WTC11 (cell line): ENCODE results near the gene CAPSL.

ENCODE experiments used
- ELF4 ChIP-seq: sonication (generic); formaldehyde crosslinking; IDR thresholded peaks from 2 replicates; pipeline ENCODE4 v1.8.1; 2022; ENCODE audit warnings: low read depth, mild to moderate bottlenecking, moderate library complexity, missing genetic modification reagents
- ESRRA ChIP-seq: sonication (generic); formaldehyde crosslinking; IDR thresholded peaks from 2 replicates; pipeline ENCODE4 v1.8.1; 2022; ENCODE audit warnings: mild to moderate bottlenecking, missing genetic modification reagents, borderline replicate concordance
- FOXJ3 ChIP-seq: sonication (generic); formaldehyde crosslinking; IDR thresholded peaks from 2 replicates; pipeline ENCODE4 v1.9.0; 2021; ENCODE audit warnings: missing genetic modification reagents, mild to moderate bottlenecking, borderline replicate concordance
- GABPB1 ChIP-seq: sonication (generic); formaldehyde crosslinking; IDR thresholded peaks from 2 replicates; pipeline ENCODE4 v1.8.1; 2023; ENCODE audit warnings: mild to moderate bottlenecking, missing genetic modification reagents
- JUN ChIP-seq: sonication (generic); formaldehyde crosslinking; IDR thresholded peaks from 2 replicates; pipeline ENCODE4 v1.8.0; 2023; ENCODE audit warnings: mild to moderate bottlenecking, missing genetic modification reagents
- NFYB ChIP-seq: sonication (generic); formaldehyde crosslinking; conservative IDR thresholded peaks from 2 replicates; pipeline ENCODE4 v1.8.0; 2022; ENCODE audit warnings: low read depth, missing genetic modification reagents
- RELA ChIP-seq: sonication (generic); formaldehyde crosslinking; IDR thresholded peaks from 2 replicates; pipeline ENCODE4 v1.8.1; 2022; ENCODE audit warnings: missing genetic modification reagents, mild to moderate bottlenecking, borderline replicate concordance
- SP1 ChIP-seq: sonication (generic); formaldehyde crosslinking; conservative IDR thresholded peaks from 2 replicates; pipeline ENCODE4 v1.8.1; 2022; ENCODE audit warnings: missing genetic modification reagents
- TEAD4 ChIP-seq: sonication (generic); formaldehyde crosslinking; IDR thresholded peaks from 2 replicates; pipeline ENCODE4 v1.8.0; 2022; ENCODE audit warnings: mild to moderate bottlenecking, missing genetic modification reagents
- TF ChIP-seq, protein P1 (sequence below): sonication (generic); formaldehyde crosslinking; IDR thresholded peaks from 2 replicates; pipeline ENCODE4 v1.8.0; 2022; ENCODE audit warnings: mild to moderate bottlenecking, missing genetic modification reagents
- TF ChIP-seq, protein P2 (sequence below): fragments of 200-600 bp; IDR thresholded peaks from 2 replicates; pipeline ENCODE4 v1.8.0; 2022; ENCODE audit warnings: antibody characterized with exemption
- TF ChIP-seq, protein P3 (sequence below): sonication (generic); formaldehyde crosslinking; conservative IDR thresholded peaks from 2 replicates; pipeline ENCODE4 v1.8.1; 2023; ENCODE audit warnings: mild to moderate bottlenecking, low read depth, missing genetic modification reagents, moderate library complexity
- TF ChIP-seq, protein P4 (sequence below): fragments of 250-450 bp; sonication (Bioruptor Pico); IDR thresholded peaks from 2 replicates; pipeline ENCODE4 v1.9.0; 2021; ENCODE audit warnings: moderate library complexity, mild to moderate bottlenecking, inconsistent platforms, borderline replicate concordance
- TF ChIP-seq, protein P5 (sequence below): sonication (generic); formaldehyde crosslinking; IDR thresholded peaks from 2 replicates; pipeline ENCODE4 v1.8.1; 2023; ENCODE audit warnings: mild to moderate bottlenecking, missing genetic modification reagents, moderate library complexity

DNA sequence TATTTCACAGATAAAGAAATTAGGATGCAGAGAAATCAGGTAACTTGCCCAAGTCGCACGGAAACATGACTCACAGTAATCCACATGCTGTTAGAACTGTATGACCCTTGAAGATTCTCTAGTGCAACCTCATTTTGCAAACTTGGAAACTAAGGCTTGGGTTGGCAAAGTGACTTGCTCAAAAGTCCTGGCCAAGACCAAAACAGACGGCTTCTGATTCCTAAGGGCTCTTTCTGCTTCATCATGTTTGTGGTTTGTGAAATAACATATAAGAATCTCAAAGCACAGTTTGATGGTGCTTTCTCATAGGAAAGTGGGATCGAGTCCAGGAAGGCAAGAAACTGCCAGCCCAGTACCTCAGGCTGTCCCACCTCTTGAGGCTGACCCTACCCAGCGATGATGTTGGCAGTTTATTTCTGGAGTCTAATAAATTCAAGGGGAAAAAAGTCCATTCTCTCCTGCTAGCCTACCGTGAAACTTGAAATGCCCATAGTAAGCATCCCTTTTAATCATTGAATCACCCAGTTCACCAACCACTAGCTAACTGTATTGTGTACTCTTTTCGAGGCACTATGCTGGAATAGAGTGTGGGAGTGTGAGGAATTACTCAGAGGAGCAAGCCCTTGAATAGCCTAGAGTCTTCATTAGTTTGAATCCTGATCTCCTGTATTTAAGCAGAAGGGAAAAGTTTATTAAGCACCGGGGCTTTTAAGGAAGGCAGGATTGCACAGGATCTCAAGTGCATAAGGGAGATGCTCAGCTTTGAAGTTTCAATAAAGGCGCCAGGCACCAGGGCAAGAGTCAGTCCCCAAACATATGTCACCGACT, 14.1 kb downstream of the CAPSL start:
- TF ChIP-seq, protein P1, sequence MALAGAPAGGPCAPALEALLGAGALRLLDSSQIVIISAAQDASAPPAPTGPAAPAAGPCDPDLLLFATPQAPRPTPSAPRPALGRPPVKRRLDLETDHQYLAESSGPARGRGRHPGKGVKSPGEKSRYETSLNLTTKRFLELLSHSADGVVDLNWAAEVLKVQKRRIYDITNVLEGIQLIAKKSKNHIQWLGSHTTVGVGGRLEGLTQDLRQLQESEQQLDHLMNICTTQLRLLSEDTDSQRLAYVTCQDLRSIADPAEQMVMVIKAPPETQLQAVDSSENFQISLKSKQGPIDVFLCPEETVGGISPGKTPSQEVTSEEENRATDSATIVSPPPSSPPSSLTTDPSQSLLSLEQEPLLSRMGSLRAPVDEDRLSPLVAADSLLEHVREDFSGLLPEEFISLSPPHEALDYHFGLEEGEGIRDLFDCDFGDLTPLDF (CRISPR knock-in tag): no peak
- TF ChIP-seq RELA (CRISPR knock-in tag): no peak
- no peak for TF ChIP-seq SP1 (CRISPR knock-in tag)
- TF ChIP-seq ESRRA (CRISPR knock-in tag): no peak
- TF ChIP-seq, protein P2, sequence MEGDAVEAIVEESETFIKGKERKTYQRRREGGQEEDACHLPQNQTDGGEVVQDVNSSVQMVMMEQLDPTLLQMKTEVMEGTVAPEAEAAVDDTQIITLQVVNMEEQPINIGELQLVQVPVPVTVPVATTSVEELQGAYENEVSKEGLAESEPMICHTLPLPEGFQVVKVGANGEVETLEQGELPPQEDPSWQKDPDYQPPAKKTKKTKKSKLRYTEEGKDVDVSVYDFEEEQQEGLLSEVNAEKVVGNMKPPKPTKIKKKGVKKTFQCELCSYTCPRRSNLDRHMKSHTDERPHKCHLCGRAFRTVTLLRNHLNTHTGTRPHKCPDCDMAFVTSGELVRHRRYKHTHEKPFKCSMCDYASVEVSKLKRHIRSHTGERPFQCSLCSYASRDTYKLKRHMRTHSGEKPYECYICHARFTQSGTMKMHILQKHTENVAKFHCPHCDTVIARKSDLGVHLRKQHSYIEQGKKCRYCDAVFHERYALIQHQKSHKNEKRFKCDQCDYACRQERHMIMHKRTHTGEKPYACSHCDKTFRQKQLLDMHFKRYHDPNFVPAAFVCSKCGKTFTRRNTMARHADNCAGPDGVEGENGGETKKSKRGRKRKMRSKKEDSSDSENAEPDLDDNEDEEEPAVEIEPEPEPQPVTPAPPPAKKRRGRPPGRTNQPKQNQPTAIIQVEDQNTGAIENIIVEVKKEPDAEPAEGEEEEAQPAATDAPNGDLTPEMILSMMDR: no peak
- no peak for TF ChIP-seq ELF4
- TF ChIP-seq, protein P3, sequence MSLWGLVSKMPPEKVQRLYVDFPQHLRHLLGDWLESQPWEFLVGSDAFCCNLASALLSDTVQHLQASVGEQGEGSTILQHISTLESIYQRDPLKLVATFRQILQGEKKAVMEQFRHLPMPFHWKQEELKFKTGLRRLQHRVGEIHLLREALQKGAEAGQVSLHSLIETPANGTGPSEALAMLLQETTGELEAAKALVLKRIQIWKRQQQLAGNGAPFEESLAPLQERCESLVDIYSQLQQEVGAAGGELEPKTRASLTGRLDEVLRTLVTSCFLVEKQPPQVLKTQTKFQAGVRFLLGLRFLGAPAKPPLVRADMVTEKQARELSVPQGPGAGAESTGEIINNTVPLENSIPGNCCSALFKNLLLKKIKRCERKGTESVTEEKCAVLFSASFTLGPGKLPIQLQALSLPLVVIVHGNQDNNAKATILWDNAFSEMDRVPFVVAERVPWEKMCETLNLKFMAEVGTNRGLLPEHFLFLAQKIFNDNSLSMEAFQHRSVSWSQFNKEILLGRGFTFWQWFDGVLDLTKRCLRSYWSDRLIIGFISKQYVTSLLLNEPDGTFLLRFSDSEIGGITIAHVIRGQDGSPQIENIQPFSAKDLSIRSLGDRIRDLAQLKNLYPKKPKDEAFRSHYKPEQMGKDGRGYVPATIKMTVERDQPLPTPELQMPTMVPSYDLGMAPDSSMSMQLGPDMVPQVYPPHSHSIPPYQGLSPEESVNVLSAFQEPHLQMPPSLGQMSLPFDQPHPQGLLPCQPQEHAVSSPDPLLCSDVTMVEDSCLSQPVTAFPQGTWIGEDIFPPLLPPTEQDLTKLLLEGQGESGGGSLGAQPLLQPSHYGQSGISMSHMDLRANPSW (CRISPR knock-in tag): no peak
- TF ChIP-seq FOXJ3 (CRISPR knock-in tag): no peak
- TF ChIP-seq, protein P4, sequence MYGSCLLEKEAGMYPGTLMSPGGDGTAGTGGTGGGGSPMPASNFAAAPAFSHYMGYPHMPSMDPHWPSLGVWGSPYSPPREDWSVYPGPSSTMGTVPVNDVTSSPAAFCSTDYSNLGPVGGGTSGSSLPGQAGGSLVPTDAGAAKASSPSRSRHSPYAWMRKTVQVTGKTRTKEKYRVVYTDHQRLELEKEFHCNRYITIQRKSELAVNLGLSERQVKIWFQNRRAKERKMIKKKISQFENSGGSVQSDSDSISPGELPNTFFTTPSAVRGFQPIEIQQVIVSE (CRISPR knock-in tag): no peak
- TF ChIP-seq, protein P5, sequence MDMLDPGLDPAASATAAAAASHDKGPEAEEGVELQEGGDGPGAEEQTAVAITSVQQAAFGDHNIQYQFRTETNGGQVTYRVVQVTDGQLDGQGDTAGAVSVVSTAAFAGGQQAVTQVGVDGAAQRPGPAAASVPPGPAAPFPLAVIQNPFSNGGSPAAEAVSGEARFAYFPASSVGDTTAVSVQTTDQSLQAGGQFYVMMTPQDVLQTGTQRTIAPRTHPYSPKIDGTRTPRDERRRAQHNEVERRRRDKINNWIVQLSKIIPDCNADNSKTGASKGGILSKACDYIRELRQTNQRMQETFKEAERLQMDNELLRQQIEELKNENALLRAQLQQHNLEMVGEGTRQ: no peak
- no peak for TF ChIP-seq JUN (CRISPR knock-in tag)
- TF ChIP-seq GABPB1 (CRISPR knock-in tag): no peak
- no peak for TF ChIP-seq TEAD4
- TF ChIP-seq NFYB (CRISPR knock-in tag): no peak
